Spleen (tissue), 11 donors: Measurements from ENCODE around the gene ZNF189. TPM values are rescaled to one million over a fixed set of nuclear protein-coding genes. Genes with fewer than 3 reads are reported as not detected.

ENCODE experiments used
- DNase-seq: peaks from one replicate; pipeline ENCODE4 v3.0.0-alpha.2; 2020
- H3K27ac ChIP-seq, 8 donors: fragments of 200-600 bp; sonication (generic) in 7 of 8; 1 replicate in 4 of 8; 2 replicates in 4 of 8; pipeline versions ENCODE4 v1.5.0 to v1.8.0; 2016 to 2021; ENCODE audit warnings: inconsistent platforms in 4 of 8, mild to moderate bottlenecking in 4 of 8, moderate library complexity in 1 of 8
- H3K27me3 ChIP-seq, 7 donors: fragments of 200-600 bp; sonication (generic) in 6 of 7; replicated peaks in 1 of 7; 1 replicate in 4 of 7; 2 replicates in 3 of 7; pipeline versions ENCODE4 v1.5.0 to v1.8.0; 2016 to 2021; ENCODE audit warnings: inconsistent platforms in 3 of 7, mild to moderate bottlenecking in 1 of 7
- H3K36me3 ChIP-seq, 6 donors: fragments of 200-600 bp; sonication (generic) in 5 of 6; 1 replicate in 4 of 6; 2 replicates in 2 of 6; pipeline versions ENCODE4 v1.5.0 to v1.8.0; 2016 to 2021; ENCODE audit warnings: inconsistent platforms in 2 of 6
- H3K4me1 ChIP-seq, 6 donors: fragments of 200-600 bp; sonication (generic) in 5 of 6; 1 replicate in 3 of 6; 2 replicates in 3 of 6; pipeline versions ENCODE4 v1.5.0 to v1.8.0; 2016 to 2021; ENCODE audit warnings: inconsistent platforms in 3 of 6
- H3K4me3 ChIP-seq, 8 donors: fragments of 200-600 bp; sonication (generic) in 7 of 8; 1 replicate in 4 of 8; 2 replicates in 4 of 8; pipeline versions ENCODE4 v1.5.0 to v1.8.0; 2016 to 2021; ENCODE audit warnings: inconsistent platforms in 4 of 8, mild to moderate bottlenecking in 4 of 8, moderate library complexity in 2 of 8
- H3K9me3 ChIP-seq, 8 donors: fragments of 200-600 bp; sonication (generic) in 7 of 8; 1 replicate in 4 of 8; 2 replicates in 4 of 8; pipeline versions ENCODE4 v1.5.0 to v1.8.0; 2016 to 2021; ENCODE audit warnings: inconsistent platforms in 4 of 8
- CTCF ChIP-seq, 11 experiments: fragments of 200-600 bp in 7 of 11; fragments of 450-650 bp in 4 of 11; sonication (generic) in 4 of 11; IDR thresholded peaks in 8 of 11; conservative IDR thresholded peaks in 3 of 11; 1 replicate in 7 of 11; 2 replicates in 4 of 11; pipeline versions ENCODE4 v1.4.0 to v1.8.0; 2016 to 2021; ENCODE audit warnings: antibody characterized with exemption in 11 of 11, inconsistent platforms in 4 of 11, mild to moderate bottlenecking in 1 of 11
- POLR2A ChIP-seq, 3 donors: fragments of 450-650 bp; IDR thresholded peaks; one replicate each; pipeline ENCODE4 v1.5.1; 2017; ENCODE audit warnings: antibody characterized with exemption in 3 of 3, mild to moderate bottlenecking in 1 of 3
- POLR2AphosphoS5 ChIP-seq, 3 donors: sonication (generic); formaldehyde crosslinking; IDR thresholded peaks; one replicate each; pipeline ENCODE4 v1.5.1; 2017; ENCODE audit warnings: antibody characterized with exemption in 3 of 3
- WGBS, 5 donors: extraction: QIAGEN DNeasy Blood & Tissue Kit in 3 of 5; methylation state at CpG; one replicate each; pipeline versions ENCODE4 v1.1.5 to v1.1.7; 2013 to 2018; 5-methylcytosine and 5-hydroxymethylcytosine counted together
- intact Hi-C: fragments of 100-400 bp; cut with DNase I; formaldehyde crosslinking; loops from one replicate; pipeline ENCODE4 v1.15.0; 2023; ENCODE audit warnings: low total_unique reads
- polyA plus RNA-seq, 3 donors: library from polyadenylated mRNA; stranded (reverse); fragments of 200-250 nt; gene quantifications; one replicate each; pipeline ENCODE4 v1.2.1, GENCODE V29; 2013
- total RNA-seq, 7 donors: library from RNA; depleted of rRNA in 3 of 7; stranded (reverse); fragments of >200 nt in 3 of 7; fragmentation: NEBNext Ultra II Directional in 4 of 7; extraction: Animal tissue kit (Norgen Biotek cat#: 25700) in 4 of 7; gene quantifications; one replicate each; pipeline versions ENCODE4 v1.1.0 to v1.2.1, GENCODE V29; 2016 to 2021
- donor health status: healthy with polysubstance abuse.
- donor health status: DM: no; HTN: no; CAD: no; lungs with moderate emphysema.
- donor health status: DM: no; HTN: no; CAD: no.
- donor health status: Bipolar disorder and iron deficiency.
- donor health status: healthy.
- donor health status: DM: no; HTN: no; CAD: no.
- donor health status: DM: yes; HTN: yes; CAD: no.

Gene ZNF189
- total and polyA plus RNA-seq, 10 donors = 7.1 to 39.0 (median 24.1) TPM

GRCh38 chr9:101428909-101429308, 30.3 kb downstream of the ZNF189 start:
- DNase-seq = no peak
- H3K4me3 ChIP-seq = no peak overlapping the region
- 72 to 94% (median 77%) methylated on average over 3 of the region's 3 CpGs for whole genome bisulfite sequencing, 5 donors
- no peak for TF ChIP-seq POLR2AphosphoS5 (IDR thresholded peaks at IDR 0.05)
- TF ChIP-seq CTCF (IDR thresholded peaks at IDR 0.05 in 8 of 11, conservative IDR thresholded peaks at IDR 0.05 in 3 of 11) = no peak
- no peak for TF ChIP-seq POLR2A (IDR thresholded peaks at IDR 0.05)
- no peaks in the 10 kb centered on the region for H3K9me3 ChIP-seq
- H3K27me3 ChIP-seq = no peaks in the 10 kb centered on the region
- H3K36me3 ChIP-seq = no peaks in the 10 kb centered on the region
- intact Hi-C loops = no loop called here
- H3K4me1 ChIP-seq = no peaks in the 10 kb centered on the region
- no peak overlapping the region for H3K27ac ChIP-seq

GRCh38 chr9:101429736-101430135, 31.1 kb downstream of the ZNF189 start:
- no peak for DNase-seq
- no peak overlapping the region for H3K27ac ChIP-seq
- TF ChIP-seq CTCF (IDR thresholded peaks at IDR 0.05 in 8 of 11, conservative IDR thresholded peaks at IDR 0.05 in 3 of 11) = no peak
- TF ChIP-seq POLR2AphosphoS5 (IDR thresholded peaks at IDR 0.05) = no peak
- no peak for TF ChIP-seq POLR2A (IDR thresholded peaks at IDR 0.05)
- no peaks in the 10 kb centered on the region for H3K9me3 ChIP-seq
- 89 to 97% (median 91%) methylated on average over 7 of the region's 7 CpGs for WGBS, 5 donors
- H3K36me3 ChIP-seq = no peaks in the 10 kb centered on the region
- H3K4me1 ChIP-seq = no peaks in the 10 kb centered on the region
- no peak overlapping the region for H3K4me3 ChIP-seq
- intact Hi-C loops = no loop called here
- no peaks in the 10 kb centered on the region for H3K27me3 ChIP-seq

- no peaks in the 10 kb centered on the region for H3K4me1 ChIP-seq
These were observed 33.5 kb downstream of the ZNF189 start for GRCh38 chr9:101432171-101432570.

GRCh38 chr9:101432740-101433139, 34.1 kb downstream of the ZNF189 start:
- Histone ChIP-seq H3K9me3 (no peaks in the 10 kb centered on the region), H3K27me3 (no peaks in the 10 kb centered on the region), H3K36me3 (no peaks in the 10 kb centered on the region), H3K27ac (no peak overlapping the region), H3K4me1 (no peaks in the 10 kb centered on the region), H3K4me3 (no peak overlapping the region)
- intact Hi-C loops = no loop called here
- no peak for DNase-seq
- WGBS, 5 donors = 67 to 88% (median 85%) methylated on average over 1 of the region's 1 CpG
- TF ChIP-seq CTCF (IDR thresholded peaks at IDR 0.05 in 8 of 11, conservative IDR thresholded peaks at IDR 0.05 in 3 of 11) (no peak), POLR2AphosphoS5 (IDR thresholded peaks at IDR 0.05) (no peak), POLR2A (IDR thresholded peaks at IDR 0.05) (no peak)

More at GRCh38 chr9:101432171-101432570, 33.5 kb downstream of the ZNF189 start:
- no peaks in the 10 kb centered on the region for H3K36me3 ChIP-seq
- H3K27me3 ChIP-seq = no peaks in the 10 kb centered on the region
- no peak for TF ChIP-seq POLR2AphosphoS5 (IDR thresholded peaks at IDR 0.05)
- no peak for TF ChIP-seq POLR2A (IDR thresholded peaks at IDR 0.05)
- TF ChIP-seq CTCF (IDR thresholded peaks at IDR 0.05 in 8 of 11, conservative IDR thresholded peaks at IDR 0.05 in 3 of 11) = no peak
- no peak overlapping the region for H3K27ac ChIP-seq
- no peak overlapping the region for H3K4me3 ChIP-seq
- intact Hi-C loops = no loop called here
- DNase-seq = no peak
- no peaks in the 10 kb centered on the region for H3K9me3 ChIP-seq
